COLO829 (cell line): ENCODE results near the gene PVR.
"Not testable (repeated sequence)": the region's sequence is repeated elsewhere in the genome, so short reads cannot be mapped to it uniquely, and the experiment has no call there.

Experiments used
- DNase-seq: peaks from one replicate; pipeline ENCODE4 v3.0.0; 2012; ENCODE audit warnings: low spot score

The PVR gene

DNA sequence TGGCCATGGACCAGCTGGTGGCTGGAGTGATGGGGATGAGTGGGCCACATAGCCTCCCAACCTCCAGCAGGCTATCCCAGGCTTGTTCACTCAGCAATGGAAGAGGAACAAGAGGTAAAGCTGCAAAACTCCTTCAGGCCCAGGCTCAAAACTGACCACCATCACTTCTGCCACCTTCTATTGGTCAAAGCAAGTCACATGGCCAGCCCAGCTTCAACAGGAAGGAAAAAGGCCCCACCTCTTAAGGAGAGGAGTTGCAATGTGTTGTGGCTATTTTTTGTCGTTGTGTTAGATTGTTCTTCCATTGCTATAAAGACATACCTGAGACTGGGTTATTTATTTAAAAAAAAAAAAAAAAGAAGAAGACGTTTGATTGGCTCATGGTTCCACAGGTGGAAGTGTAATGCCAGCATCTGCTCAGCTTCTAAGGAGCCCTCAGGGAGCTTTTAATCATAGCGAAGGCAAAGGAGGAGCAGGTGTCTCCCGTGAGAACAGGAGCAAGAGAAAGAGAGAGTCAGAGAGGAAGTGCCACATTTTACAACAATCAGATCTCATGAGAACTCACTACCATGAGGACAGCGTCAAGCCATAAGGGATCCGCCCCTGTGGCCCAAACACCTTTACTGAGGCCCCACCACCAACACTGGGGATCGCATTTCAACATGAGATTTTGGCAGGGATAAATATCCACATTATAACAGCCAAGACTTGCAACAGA, 24.9 kb upstream of the PVR start:
- DNase-seq: no peak

DNA sequence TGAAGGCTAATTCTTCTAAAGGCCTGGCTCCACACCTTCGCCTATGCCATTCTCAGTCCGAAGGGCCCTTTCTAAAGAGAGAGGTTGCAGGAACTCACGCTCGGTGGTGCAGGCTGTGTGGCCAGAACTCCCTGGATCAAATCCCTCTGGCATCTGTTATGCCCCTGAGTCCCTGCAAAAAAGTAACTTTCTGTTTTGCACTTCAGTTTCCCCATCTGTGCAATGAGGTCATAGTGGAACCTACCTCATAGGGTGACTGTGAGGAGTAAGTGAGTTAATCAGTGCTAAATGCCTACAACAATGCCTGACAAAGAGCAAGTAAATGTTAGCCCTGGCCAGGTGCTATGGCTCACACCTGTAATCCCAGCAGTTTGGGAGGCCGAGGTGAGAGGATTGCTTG, 23.0 kb upstream of the PVR start:
- no peak for DNase-seq

DNA sequence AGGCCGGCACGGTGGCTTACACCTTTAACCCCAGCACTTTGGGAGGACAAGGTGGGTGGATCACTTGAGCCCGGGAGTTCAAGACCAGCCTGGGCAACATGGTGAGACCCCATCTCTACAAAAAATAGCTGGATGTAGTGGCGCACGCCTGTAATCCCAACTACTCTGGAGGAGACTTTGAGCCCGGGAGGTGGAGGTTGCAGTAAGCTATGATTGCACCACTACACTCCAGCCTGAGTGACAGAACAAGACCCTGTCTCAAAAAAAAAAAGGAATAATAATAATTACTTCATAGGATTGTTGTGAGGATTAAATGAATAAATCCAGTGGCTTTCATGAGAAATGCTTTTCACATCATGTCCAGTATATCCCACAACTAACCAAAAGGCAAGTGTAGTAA, 22.3 kb upstream of the PVR start:
- DNase-seq: no peak

DNA sequence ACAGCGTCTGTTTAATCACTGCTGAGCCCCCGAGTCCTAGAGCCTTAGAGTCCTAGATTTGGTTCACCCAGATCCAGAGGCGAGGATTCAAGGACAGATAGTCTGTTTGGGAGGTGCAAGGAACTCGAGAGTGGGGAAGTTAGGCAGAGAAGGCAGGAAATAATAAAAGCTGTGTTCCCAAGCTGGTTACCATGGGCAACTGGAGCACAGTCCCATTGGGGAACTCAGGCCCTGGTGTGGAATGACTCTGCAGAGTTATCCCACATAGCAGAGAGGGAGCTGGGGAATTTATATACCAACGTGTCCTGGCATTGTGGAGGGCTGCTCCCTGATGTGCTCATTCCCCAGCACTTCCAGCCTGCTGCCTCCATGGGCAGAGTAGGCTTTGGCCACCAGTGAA, 20.6 kb upstream of the PVR start:
- DNase-seq: no peak

DNA sequence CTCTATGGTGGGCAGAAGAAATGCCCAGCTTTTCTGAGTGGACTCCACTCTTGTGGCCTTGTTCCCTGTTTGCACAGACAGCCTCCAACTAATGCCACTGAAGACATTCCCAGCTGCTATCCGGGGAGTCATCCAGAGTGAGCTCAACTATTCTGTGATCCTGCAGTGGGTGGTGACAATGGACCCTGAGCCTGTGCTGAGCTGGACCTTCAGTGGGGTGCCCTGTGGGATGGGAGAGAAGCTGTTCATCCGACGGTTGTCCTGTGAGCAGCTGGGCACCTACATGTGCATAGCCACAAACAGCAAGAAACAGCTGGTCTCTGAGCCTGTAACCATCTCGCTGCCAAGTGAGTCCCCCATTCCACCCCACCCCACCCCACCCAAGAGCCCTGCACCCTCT, 20.1 kb upstream of the PVR start:
- no peak for DNase-seq

DNA sequence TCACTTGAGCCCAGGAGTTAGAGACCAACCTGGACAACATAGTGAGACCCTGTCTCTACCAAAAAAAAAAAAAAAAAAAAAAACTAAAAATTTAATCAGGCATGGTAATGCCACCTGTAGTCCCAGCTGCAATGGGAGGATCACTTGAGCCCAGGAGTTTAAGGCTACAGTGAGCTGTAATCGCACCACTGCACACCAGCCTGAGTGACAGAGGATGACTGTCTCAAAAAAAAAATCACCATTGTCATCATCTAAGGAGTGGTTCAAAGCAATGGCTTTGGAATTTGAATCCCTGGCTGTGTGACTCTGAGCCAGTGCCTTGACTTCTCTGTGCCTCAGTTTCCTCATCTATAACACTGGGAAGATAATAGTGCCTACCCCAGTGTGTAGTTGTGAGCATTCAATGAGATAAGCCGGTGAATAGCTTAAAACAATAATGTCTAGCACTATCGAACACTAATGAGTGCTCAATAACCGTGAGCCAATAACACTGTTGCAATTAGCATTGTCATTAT, 18.8 kb upstream of the PVR start:
- no peak for DNase-seq

DNA sequence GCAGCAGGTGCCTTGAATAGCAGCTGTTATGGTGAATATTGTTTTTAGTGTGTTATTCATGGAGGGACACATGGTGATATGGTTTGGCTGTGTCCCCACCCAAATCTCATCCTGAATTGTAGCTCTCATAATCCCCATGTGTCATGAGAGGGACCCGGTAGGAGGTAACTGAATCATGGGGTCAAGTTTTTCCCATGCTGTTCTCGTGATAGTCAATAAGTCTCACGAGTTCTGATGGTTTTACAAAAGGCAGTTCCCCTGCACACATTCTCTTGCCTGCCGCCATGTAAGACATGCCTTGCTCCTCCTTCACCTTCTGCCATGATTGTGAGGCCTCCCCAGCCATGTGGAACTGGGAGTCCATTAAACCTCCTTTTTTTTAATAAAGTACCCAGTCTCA, 18.1 kb upstream of the PVR start:
- DNase-seq: not testable (repeated sequence)

DNA sequence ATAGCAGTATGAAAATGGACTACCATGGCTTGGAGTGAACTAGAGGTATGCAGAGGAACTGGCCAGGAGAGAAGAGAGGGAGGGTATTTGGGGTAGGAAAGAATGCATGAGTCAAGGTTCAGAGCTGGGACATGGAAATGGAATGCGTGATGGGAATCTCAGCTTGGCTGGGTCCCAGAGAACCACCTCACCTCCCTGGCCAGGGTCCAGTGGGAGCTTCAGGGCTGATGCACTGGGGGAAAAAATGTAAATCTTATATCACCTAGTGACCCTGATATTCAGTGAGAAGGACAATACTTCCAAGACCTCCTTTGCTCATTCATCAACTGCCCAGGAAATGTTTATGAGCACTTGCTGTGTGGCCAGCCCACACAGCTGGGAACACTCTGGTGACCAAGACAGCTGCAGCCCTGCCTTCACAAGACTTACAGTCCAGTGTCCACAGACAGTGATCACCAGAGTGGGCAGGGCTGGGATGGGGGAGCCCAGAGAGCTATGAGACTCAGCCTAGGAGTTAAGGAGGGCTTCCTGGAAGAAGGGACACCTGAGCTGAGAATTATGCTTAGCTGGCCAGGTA, 17.6 kb upstream of the PVR start:
- DNase-seq: no peak

DNA sequence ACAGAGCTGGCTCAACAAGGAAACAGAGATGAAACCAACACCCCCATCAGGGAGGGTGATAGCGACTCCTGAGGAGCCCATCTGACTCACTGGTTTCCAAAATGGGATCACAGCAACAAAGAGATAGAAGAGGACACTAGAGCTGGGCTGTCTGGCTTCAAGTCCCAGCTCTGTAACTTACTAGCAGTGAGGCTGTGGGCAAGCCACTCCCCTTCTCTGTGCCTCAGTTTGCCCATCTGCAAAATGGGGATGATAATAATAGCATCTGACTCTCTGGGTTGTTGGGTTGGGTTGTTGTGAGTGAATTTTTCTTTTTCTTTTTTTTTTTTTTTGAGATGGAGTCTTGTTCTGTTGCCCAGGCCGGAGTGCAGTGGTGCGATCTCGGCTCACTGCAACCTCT, 16.1 kb upstream of the PVR start:
- no peak for DNase-seq

DNA sequence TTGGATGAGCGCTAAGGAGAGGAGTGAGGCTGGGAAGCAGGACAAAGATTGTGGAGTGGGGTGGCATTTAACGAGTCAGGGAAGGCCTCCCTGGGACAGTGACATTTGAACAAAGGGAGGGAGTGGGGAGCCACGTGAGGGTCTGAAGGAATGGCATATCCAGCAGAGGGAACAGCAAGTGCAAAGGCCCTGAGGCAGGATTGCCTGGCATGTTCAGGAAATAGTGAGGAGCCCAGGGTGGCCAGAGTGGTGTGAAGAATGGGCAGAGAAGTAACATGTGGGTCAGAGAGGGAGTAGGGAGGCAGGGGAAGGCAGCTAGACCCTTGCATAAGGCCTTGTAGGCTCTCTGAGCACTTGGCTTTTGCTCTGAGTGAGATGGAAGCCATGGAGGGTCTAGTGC, 14.9 kb upstream of the PVR start:
- no peak for DNase-seq

DNA sequence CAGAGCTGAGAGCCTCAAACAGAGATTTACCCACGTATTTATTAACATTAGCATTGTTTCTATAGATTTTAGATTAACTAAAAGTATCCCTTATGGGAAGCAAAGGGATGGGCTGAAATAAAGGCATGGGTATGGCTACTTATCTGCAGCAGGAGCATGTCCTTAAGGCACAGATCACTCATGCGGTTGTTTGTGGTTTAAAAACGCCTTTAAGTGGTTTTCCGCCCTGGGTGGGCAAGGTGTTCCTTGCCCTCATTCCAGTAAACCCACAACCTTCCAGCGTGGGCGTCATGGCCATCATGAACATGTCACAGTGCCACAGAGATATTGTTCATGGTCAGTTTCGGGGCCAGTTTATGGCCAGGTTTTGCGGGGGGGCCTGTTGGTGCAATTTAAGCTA, 12.1 kb upstream of the PVR start:
- not testable (repeated sequence) for DNase-seq

DNA sequence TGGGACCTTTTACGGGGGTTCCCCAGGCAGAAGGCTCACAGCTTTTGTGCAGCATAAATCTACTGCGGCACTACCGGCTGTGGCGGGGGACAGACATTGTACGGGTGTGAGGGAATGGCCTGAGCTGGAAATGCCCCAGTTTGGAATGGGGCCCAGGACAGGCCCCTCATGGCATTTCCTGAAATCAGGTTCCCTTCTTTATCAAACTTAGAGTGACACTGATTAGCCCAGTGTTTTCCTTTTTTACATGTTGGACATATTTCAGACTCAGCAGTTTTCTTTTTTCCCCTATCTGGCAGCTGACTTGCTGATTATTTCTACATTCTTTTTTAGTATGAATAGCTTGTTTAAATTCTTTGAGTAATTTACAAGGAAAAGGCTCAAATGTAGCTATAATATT, 9.7 kb upstream of the PVR start:
- not testable (repeated sequence) for DNase-seq

DNA sequence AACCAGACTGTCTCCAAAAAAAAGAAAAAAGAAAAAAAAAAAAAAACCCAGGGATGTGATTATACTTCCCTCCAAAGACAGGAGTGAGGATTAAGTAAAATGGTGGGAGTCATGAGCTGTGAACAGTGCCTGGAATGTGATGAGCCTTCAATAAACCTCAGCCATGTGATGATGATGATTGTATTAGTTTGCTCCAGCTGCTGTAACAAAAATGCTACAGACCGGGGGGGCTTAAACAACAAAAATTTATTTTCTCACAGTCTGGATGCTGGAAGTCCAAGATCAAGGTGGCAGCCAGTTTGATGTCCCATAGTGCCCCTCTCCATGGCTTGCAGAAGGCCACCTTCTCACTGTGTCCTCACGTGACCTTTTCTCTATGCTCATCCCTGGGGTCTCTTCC, 8.9 kb upstream of the PVR start:
- no peak for DNase-seq

DNA sequence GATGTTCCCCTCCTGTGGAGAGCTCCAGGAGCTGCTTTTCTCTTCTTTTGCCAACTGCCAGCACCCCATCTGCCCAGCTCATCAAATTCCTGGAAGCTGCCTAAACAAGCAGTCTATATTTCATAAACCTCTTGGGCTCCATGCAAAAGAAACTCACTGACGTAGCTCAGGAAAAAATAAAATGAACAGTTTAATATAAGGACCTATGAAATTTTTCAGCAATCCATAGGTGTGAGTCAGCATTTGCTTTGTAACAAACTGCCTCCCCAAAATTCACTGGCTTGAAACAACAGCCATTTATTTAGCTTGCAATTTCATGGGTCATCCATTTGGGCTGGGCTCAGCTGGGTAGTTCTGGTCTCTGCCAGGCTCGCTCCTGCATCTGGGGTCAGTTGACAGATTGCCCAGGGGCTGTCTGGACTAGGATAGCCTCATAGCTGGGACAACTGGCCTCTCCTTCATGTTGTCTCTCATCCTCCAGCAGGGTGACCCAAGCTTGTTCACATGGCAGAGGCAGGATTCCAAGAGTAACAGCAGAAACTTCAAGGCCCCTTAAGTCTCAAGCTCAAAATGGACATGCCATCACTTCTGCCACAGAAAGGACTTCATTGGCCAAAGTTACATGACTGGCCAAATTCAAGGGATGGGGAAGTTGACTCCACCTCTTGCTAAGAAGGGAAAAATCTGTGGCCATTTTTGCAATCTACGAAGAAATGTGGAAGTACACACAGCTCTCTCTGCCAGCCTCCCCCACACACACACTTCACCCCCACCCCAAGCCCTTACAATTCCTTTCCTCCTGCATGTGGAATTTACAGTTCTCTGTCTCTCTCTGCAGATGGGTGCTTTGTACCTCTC, 7.9 kb upstream of the PVR start:
- DNase-seq: no peak

DNA sequence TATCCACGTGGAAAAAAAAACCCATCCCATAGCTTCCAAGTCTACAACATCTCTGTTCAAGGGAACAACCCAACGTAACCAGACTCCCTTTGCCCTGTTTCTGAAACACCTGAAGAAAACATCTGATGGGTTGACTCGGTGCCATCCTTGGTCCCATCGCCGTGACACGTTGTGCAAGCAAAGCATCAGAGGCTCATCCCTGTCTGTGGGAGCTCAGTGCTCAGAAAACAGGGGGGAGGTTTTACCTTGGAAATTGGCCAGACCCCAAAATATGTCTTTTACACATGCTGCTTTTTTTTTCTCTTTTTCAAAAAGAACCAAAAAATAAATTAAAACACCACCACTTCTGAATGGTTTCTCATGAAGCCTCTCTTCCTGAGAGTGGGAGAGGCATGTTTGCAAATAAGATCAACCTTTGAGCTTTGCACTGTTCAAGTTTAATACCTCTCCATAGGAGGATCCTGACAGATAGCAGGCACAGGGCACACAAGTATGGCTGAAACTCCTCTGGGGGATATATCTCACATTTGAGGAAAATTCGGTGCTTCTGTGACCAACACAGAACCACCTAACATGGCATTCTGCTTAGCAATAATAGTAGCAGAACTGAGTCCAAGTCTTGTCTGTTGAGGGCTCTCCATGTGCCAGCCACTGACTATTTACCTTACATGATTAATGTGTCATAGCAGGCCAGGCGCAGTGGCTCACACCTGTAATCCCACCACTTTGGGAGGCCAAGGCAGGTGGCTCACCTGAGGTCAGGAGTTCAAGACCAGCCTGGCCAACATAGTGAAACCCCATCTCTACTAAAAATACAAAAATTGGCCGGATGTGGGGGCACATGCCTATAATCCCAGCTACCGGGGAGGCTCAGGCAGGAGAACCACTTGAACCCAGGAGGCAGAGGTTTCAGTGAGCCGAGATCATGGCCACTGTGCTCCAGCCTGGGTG, 7.0 kb upstream of the PVR start:
- DNase-seq: no peak

DNA sequence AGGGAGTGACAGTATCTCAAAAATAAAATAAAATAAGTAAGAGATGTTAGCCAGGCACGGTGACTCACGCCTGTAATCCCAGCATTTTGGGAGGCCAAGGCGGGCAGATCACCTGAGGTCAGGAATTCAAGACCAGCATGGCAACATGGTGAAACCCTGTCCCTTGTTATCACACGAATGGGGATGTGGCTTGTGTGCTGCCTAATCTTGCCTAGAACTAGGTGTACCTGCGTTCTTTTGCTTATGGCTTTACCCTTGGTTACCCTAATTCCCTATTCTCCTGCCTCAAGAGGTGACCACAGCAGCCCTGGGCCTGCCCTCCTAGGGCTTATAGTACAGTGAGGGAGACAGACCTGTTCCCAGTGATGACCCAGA, 6.3 kb upstream of the PVR start:
- no peak for DNase-seq

DNA sequence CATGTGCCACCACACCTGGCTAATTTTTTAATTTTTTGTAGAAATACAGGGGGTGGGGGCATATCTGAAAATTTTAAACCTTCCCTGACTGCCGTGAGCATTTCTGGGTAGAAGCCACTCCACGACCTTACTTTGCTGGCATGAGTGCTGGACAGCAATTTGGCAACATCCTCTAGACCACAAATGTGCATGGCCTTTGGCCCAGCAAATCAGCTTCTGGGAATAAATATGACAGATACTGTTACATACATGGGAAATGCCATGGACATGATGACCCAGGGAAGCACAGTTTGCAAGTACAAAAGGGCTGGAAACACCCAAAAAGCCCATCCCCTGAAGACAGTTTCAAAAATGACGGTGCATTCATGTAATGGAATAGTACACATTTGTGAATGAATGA, 3.2 kb upstream of the PVR start:
- DNase-seq: no peak

DNA sequence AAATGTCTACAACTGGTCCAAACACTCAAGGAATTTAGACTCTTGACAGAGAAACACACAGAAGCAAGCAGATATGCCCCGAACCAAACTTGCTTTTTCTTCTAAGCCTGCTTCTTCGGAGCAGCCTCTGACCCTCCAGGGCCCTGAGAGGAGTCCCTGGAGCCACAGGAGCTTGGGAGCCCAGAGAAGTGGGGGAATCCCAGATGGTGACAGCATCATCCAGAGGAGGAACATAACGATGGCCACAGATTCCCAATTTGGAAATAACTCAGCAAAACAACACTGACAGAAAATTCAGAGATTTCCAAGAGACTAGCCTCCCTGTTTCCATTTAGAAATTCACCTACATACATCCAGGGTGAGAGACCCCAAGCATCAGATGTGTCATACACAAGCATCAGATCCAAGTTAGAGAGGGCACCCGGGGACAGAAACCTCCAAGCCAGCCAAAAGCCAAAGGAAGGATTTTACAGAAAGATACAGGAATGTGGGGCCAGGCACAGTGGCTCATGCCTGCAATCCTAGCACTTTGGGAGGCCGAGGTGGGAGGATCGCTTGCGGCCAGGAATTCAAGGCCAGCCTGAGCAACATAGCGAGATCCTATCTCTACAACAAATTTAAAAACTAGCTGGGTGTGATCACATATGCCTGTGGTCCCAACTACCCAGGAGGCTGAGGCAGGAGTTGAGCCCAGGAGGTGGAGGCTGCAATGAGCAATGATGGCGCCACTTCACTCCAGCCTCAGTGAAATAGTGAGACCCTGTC, 2.0 kb upstream of the PVR start:
- no peak for DNase-seq

DNA sequence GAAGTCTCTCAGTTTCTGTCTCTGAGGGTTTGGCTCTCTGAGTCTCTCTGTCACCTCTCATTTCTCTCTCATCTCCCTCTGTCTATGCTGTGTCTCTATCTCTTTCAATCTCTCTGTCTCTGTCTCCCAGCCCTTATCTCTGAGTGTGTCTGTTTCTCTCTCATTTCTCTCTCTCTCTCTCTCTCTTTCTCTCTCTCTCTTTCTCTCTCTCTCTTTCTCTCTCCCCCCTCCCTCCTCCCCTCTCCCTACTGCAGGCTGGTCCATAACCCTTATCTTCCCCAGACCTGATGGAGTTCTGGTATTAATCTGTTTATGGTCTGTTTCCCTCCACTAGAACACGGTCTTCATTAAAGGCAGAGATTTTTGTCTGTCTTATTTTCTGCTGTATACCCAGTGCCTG, 1.3 kb upstream of the PVR start:
- DNase-seq: no peak

DNA sequence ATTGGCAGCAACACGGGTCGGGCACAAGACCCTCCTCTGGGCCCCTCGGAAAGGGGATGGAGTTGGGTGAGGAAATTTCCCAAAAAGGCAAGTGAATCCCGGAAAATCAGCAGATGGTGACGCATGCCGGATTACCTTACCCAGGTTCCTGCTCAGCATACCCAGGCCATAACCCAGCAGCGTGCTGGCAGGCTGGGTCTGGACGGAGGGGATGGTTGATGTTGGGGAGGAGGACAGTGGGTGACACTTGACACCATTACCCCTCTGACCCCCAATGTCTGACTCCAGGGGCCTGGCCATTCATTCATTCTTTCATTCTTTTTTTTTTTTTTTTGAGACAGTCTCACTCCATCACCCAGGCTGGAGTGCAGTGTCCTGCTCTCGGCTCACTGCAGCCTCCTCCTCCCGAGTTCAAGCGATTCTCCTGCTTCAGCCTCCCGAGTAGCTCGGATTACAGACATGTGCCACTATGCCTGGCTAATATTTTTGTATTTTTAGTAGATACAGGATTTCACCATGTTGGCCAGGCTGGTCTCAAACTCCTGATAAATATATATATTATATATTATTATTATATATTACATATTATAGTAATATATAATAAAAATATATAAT, 799 bp downstream of the PVR start:
- no peak for DNase-seq
